Osteocyte (in vitro differentiated cells): Measurements from ENCODE around the gene MUC22. TPM values are rescaled to one million over a fixed set of nuclear protein-coding genes. Genes with fewer than 3 reads are reported as not detected.

Source experiments
- DNase-seq: peaks from one replicate; pipeline ENCODE4 v3.0.0; 2021; ENCODE audit warnings: mixed read lengths; ENCODE audit not compliant: unreplicated experiment; ENCODE audit errors: extremely low spot score
- H3K27ac Mint-ChIP-seq: one replicate; pipeline ENCODE4 v1.8.0; 2021; ENCODE audit warnings: mild to moderate bottlenecking, mixed read lengths; ENCODE audit not compliant: unreplicated experiment
- H3K27me3 Mint-ChIP-seq: one replicate; pipeline ENCODE4 v1.8.0; 2021; ENCODE audit warnings: mixed read lengths; ENCODE audit not compliant: unreplicated experiment
- H3K36me3 Mint-ChIP-seq: one replicate; pipeline ENCODE4 v1.8.0; 2021; ENCODE audit warnings: mixed read lengths; ENCODE audit not compliant: unreplicated experiment
- H3K4me1 Mint-ChIP-seq: one replicate; pipeline ENCODE4 v1.8.0; 2021; ENCODE audit warnings: mixed read lengths; ENCODE audit not compliant: unreplicated experiment
- H3K4me3 Mint-ChIP-seq: one replicate; pipeline ENCODE4 v1.8.0; 2021; ENCODE audit warnings: mild to moderate bottlenecking, moderate library complexity, mixed read lengths; ENCODE audit not compliant: unreplicated experiment
- H3K9me3 Mint-ChIP-seq: one replicate; pipeline ENCODE4 v1.8.0; 2021; ENCODE audit warnings: mixed read lengths; ENCODE audit not compliant: unreplicated experiment
- total RNA-seq: library from RNA; stranded (reverse); gene quantifications from 2 replicates; pipeline ENCODE4 v1.2.1, GENCODE V29; 2021
- TF ChIP-seq, protein P1 (sequence below): fragments of 200-600 bp; sonication (generic); IDR thresholded peaks from 2 replicates; pipeline ENCODE4 v1.5.0; 2021; ENCODE audit warnings: antibody characterized with exemption, mild to moderate bottlenecking, moderate library complexity

MUC22 gene
- total RNA-seq, 1 donor from 2014 or later: not detected

DNA sequence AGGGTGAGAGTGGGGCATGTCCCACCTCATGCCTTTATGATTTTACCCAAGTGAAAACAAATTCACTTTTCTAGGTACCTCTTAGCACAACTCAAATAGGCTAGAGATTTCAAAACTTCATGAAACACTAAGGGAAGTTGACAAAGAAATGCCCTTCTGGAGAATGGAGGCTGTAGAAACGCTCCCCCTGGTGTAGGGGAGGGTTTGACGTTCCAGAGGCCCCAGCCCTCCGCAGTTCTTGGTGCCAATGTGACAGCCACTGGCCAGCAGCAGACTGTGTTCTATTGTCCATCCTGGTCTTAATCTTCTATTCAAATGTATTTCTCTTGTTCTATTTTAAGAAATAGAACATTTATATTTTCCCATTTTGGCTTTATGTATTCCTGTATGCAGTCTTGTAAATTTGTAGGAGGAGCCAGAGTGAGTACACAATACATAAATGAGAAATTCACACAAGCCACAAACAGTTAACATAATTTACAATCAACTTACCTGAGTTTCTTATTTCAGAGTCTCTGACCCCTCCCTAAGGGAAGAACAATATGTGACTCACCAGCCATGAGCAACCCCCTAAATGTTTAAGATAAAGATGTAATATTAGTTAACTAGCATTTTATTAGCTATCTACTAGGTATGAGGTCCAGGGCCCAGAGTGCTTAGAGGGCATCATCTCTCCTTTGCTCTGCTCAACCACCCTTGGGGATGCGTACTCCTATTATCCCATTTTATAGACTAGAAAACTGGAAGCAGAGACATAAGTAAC, 35.6 kb upstream of the MUC22 start:
- no peak overlapping the region for H3K4me3 Mint-ChIP-seq
- no peak for DNase-seq

DNA sequence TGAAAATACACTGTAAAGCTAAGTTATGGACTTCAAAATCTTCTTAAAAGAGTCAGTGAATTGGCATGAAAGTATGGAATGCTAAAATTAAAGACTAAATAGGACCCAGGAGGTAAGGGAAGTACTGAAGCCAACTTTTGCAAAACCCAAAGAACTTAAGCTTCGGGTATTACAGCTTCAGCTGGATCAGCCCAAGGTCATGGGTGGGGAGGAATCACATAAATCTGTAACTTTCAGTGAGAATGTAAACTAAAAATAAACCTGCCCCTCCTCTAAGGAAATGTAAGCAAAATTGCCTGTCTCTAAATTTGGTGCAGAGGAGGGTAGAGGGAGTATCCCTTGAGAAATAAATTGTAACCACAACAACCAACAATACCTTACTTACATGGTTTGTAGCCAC, 31.1 kb upstream of the MUC22 start:
- Mint-ChIP-seq H3K4me1 (peaks cover 5% of the 10 kb centered on the region), H3K27me3 (peaks cover 47% of the 10 kb centered on the region), H3K36me3 (no peaks in the 10 kb centered on the region), H3K9me3 (no peaks in the 10 kb centered on the region), H3K27ac (no peak overlapping the region), H3K4me3 (no peak overlapping the region)
- DNase-seq: no peak
- TF ChIP-seq, protein P1, sequence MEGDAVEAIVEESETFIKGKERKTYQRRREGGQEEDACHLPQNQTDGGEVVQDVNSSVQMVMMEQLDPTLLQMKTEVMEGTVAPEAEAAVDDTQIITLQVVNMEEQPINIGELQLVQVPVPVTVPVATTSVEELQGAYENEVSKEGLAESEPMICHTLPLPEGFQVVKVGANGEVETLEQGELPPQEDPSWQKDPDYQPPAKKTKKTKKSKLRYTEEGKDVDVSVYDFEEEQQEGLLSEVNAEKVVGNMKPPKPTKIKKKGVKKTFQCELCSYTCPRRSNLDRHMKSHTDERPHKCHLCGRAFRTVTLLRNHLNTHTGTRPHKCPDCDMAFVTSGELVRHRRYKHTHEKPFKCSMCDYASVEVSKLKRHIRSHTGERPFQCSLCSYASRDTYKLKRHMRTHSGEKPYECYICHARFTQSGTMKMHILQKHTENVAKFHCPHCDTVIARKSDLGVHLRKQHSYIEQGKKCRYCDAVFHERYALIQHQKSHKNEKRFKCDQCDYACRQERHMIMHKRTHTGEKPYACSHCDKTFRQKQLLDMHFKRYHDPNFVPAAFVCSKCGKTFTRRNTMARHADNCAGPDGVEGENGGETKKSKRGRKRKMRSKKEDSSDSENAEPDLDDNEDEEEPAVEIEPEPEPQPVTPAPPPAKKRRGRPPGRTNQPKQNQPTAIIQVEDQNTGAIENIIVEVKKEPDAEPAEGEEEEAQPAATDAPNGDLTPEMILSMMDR: no peak

More for the DNA sequence above, 35.6 kb upstream of the MUC22 start:
- TF ChIP-seq, protein P1: no peak
- Mint-ChIP-seq H3K27me3 (peaks cover 63% of the 10 kb centered on the region), H3K4me1 (no peaks in the 10 kb centered on the region), H3K9me3 (no peaks in the 10 kb centered on the region), H3K27ac (no peak overlapping the region), H3K36me3 (no peaks in the 10 kb centered on the region)

DNA sequence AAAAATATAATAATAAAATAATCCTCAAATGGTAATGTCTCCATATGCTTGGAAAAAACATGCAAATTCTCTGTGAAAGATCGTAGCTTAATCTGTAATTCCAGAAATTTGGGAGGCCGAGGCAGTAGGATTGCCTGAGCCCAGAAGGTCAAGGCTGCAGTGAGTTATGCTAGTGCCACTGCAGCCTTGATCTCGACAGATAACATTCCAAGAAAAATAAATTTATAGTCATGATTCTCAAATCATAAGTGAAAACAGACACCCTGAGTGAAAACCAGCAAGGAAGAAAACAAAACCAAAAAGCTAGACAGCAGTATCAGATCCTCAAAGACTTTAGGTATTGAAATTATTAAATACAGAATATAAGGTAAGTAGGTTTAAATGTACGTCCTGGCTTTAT, 30.6 kb upstream of the MUC22 start:
- Mint-ChIP-seq H3K36me3 (no peaks in the 10 kb centered on the region), H3K4me3 (no peak overlapping the region), H3K27me3 (peaks cover 42% of the 10 kb centered on the region), H3K27ac (no peak overlapping the region), H3K9me3 (no peaks in the 10 kb centered on the region), H3K4me1 (peaks cover 5% of the 10 kb centered on the region)
- TF ChIP-seq, protein P1: no peak
- DNase-seq: no peak

DNA sequence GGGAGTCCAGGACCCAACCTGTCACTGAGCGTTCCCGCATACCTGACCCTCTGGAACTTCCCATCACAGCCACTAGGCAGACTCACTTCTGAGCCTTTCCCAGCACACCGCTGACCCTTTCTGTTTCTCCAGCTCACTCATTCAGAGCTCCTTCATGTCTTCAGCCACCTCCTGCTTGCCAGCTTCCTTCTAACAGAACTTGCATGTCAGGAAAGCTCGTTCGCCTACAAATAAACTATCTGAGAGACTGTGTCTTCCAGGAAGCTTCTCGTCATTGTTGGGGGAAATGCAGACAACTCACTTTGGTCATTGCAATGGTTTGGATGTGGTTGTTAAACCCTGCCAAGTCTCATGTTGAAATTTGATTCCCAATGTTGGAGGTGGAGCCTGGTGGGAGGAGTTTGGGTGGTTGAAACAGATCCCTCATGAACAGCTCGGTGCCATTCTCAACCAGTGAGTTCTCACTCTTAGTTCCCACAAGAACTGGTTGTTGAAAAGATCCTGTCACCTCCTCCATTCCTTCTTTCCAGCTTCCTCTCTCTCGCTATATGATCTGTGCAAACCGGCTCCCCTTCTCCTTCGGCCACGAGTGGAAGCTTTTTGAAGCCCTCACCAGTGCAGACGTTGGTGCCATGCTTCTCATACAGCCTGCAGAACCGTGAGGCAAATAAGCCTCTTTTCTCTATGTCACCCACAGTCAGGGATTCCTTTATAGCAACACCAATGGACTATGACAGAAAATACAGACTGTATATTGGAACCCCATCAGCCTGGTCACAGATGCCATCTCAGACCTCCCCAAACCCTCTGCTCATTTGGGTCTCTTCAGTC, 28.1 kb upstream of the MUC22 start:
- peaks cover 5% of the 10 kb centered on the region for H3K4me1 Mint-ChIP-seq
- H3K9me3 Mint-ChIP-seq: no peaks in the 10 kb centered on the region
- TF ChIP-seq, protein P1: no peak
- no peak overlapping the region for H3K27ac Mint-ChIP-seq
- peaks cover 42% of the 10 kb centered on the region for H3K27me3 Mint-ChIP-seq
- no peak overlapping the region for H3K4me3 Mint-ChIP-seq
- H3K36me3 Mint-ChIP-seq: no peaks in the 10 kb centered on the region
- DNase-seq: no peak

DNA sequence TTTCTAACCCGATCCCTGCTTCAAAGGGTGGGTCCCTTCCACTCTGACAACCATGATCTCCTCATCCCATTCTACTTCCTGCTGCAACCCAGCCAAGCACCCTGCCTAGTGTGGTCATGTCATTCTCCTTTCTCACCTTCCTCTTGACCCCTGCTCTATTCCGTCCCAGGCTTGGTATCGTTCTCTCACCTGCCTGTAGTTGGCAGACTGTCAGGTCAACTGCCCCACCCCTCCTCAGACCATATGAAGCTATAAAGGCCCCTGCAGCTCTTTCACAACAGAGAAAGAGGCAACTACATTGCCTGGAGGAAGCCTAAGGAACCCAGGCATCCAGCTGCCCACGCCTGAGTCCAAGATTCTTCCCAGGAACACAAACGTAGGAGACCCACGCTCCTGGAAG, 26.8 kb upstream of the MUC22 start, which contains the start of gene MUC21:
TSS of gene MUC21 (plus strand) at position 280 of the 400 bp plus-strand sequence. CDS start 241 bp downstream, outside the sequence.
- Mint-ChIP-seq H3K4me3 (no peak within 1 kb of the TSS), H3K27me3 (peaks cover 34% of the 10 kb centered on the region), H3K27ac (no peak within 1 kb of the TSS), H3K36me3 (no peaks in the 10 kb centered on the region), H3K4me1 (peaks cover 5% of the 10 kb centered on the region), H3K9me3 (no peaks in the 10 kb centered on the region)
- no peak for DNase-seq
- TF ChIP-seq, protein P1: no peak
